COLO668 (cell line): Measurements from ENCODE around the gene P2RY6.

Experiments used
- DNase-seq: peaks from one replicate; lab custom pipeline; 2025; ENCODE audit not compliant: unreplicated experiment; lab: John Stamatoyannopoulos, UW

Gene P2RY6

DNA sequence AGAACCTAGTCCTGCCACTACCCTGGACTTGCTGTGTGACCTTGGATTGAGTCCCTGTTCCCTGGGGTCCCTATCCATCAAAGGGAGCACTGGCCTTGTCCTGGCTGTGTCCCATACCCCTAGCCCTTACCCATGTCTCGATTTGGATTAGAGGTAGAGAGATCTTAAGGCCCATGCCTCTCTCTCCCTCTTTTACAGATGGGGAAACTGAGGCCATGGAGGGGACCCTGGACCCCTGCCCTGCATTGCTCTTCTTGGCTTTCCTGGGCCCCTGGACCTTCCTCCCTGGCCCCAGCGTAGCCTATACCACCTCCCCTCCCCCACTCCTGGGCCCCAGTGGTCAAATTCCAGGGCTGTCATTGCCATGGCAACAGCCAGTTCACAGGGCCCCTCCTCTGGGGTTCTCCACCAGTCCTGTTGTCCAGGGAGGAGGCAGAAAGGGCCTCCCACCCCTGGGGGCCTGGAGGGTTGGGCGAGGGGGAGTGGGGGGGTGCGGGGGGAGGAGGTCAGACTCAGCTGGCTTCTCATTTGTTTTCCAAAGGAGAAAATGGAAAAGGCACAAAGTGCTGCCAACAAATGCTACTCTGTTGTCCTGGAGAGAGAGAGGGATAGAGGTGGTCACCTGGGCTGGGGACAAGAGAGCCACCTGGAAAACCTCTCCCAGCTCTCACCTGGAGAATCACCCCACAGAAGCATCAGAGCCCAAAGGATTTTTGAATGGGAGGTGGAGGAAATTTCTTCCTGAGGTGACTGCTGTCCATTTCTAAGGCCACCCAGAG lies 59.2 kb downstream of the P2RY6 start:
- no peak for DNase-seq

DNA sequence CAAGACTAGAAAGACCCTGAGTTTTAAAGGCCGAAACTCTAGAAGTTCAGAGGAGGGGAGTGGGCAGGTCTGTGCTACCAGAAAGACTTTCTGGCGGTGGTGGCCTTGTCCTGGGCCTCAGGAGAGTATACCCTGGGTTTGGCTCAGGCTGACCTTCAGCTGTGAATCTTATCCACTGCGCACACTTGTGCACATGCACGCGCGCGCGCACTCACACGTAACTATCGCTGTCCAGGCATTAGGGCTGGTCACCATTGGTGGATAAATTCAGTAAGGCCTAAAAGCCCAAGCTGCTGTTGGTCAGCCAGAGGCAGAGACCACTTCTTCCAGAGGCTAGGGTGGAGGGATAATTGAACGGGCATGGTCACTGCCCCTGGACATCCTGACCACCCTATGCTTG lies 61.0 kb downstream of the P2RY6 start:
- no peak for DNase-seq

DNA sequence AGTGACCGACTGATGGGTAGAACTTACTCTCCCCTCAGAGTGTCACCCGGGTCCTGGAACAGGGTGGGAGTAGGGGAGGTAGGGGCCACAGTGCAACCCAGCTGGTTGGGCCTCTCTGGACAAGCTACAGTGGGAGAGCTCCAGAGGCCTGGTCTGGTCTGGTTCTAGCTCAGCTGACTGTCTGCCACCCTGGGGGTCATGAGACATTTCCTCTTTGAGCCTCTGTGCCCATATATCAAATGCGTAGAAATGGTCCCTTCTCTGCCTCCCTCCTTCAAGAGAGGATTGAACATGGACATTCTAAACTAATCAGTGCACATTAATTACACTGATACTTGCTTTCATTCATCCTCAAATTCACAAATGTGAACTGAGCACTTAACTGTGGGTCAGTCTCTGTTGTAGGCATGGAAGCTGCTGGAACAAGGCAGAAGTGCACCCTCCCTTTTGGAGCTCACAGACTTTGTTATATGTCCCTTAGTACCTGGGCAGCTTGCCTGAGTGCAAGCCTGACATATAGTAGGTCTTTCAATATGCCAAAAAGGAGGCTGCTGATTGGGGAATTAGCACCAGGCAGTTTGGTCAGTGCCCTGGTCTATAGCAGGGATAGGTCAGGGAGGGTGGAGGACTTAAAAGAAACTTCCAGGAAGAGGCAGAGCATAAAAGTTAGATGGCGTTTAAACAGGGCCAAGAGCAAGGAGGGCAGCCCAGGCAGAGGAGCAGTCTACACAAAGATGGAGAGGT lies 61.7 kb downstream of the P2RY6 start:
- no peak for DNase-seq

DNA sequence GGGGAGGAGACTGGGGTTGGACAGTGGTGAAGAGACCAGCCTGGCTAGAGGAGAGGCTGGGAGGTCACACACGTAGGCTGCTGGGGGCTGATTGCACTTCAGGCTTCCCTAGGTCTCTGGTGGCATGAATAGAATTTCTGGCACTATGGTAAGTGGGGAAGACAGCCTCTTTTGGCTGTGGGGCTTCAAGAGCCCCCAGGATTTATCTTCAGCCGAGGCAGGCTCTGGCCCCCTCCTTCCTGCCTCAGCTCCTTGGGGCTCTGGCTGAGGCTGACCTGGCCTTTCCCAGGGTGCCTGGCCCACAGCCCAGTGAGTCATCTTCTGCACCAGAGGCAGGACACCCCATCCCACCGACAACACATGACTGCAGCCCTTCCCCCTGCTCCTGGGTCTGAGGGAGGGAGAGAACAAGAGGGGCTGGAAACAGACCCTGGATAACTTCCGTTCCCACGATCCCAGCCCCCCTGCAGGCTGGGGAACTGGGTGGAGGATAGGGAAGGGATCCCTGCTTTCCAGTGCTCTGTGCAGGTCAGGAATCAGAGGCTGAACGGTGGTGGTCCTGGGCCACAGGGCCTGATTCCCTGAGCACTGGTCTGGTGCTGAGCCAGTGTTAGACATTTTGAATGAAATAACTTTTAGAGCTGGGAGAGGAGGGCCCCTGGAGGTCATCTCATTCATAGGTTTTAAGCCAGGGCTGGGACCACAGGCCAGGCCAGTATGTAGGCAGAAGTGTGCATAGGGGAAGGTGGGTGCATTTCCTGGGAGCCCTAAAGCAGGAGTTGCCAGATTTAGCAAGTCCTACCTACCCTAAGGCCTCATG lies 62.5 kb downstream of the P2RY6 start:
- no peak for DNase-seq

DNA sequence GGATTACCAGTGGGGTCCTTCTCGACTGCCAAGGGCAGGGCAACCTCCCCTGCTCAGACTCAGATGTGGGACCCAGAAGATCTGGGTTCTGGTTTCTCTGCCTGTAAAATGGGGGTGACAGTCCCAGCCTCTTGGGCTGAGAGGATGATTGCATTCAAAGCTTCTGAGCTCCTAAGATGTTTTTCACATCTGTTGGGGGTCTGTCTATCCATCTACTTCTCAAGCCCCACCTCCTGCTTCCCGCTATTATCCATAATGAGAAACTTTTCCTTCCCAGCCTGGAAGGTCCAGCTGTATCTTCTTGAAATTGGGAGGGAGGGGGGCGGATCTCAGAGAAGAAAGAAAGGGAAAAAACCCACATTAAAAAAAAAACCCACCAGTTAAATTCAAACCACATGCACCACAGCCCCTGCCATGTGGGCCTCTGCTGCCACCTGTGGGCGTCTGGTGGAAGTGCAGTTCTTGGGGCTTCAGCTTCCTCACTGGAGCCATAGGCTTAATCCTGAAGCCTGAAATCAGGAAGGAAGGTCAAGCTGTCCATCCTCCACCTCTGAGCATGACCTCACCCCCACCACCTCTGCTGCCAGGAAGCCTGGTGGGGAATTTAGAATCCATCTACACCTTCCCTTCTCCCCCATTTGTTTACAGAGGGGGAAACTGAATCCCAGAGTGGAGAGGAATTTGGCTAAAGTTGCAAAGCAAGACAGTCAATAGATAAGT lies 63.2 kb downstream of the P2RY6 start:
- DNase-seq: peak; percentile 58

DNA sequence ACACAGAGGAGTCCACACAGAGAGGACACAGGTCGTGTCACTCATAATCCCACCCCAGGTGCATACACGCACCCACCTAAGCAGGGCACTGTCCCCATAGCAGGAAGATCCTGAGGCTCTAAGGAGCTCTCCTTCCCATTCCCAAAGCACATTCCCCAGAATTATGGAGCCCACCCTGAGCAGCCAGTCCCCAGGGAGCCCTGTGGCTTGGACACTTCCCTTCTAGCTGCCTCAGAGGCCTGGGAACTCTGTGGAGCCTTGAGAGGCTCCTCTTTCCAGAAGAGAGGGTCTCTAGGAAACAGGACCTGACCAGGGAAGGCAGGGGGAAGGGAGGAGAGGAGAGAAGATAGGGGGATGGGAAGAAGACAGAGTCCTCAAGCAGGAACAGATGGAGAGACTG lies 65.7 kb downstream of the P2RY6 start:
- no peak for DNase-seq

DNA sequence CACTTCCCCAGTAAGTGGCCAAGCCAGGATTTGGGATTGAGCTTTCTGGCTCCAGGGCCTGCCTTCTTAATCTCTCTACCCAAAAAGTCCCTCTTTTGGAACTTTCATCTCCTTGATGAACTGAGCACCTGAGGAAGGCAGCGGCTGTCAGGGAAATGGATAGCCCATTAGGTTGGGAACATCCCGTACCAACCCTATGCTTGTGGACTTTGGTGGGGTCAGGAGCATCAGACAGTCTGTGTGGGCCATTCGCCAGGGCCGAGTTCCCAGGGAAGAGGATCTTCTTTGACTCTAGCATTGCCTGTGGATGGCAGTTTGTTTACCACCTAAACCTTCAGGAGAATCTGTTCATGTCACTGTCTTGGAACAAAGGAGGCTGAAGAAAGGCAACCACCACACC lies 66.1 kb downstream of the P2RY6 start:
- DNase-seq: no peak

DNA sequence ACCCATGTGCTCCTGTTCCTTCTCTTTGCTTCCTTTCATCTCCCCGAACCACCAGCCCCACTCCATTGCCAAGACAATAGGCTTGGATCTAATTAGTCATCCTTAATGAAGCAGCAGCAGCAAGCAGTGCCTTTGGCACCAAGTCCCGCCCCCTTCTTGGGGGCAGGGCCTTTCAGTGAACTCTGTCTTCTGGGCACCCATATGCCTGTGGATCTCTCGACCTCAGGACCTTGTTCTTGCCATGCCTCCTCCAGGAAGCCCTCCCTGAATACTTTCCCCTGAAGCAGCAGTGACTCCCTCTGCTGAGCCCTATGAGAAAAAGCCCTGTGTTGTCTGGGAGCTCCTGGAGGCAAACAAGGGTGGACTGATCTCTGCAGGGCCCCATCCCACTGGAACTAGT lies 68.0 kb downstream of the P2RY6 start:
- no peak for DNase-seq

DNA sequence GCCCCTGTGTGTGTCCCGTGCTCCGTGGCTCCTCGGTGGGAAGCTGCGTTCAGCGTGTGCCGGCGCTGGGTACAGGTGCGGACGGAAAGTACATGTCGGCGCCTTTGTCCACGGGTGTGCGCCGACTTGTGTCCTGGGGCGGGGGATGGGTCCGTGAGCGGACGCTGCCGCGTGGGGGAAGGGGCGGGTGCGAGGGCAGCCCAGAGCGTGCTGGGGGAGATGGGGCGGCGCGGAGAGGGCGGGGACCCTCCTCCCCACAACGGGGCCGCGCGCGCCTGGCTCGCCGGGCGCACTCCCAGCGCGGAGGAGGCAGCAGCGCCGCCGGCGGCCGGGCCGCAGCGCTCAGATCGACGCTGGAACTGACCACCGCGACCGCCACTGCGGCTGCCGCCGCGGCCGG lies 70.5 kb downstream of the P2RY6 start:
- DNase-seq: peak; percentile 35

DNA sequence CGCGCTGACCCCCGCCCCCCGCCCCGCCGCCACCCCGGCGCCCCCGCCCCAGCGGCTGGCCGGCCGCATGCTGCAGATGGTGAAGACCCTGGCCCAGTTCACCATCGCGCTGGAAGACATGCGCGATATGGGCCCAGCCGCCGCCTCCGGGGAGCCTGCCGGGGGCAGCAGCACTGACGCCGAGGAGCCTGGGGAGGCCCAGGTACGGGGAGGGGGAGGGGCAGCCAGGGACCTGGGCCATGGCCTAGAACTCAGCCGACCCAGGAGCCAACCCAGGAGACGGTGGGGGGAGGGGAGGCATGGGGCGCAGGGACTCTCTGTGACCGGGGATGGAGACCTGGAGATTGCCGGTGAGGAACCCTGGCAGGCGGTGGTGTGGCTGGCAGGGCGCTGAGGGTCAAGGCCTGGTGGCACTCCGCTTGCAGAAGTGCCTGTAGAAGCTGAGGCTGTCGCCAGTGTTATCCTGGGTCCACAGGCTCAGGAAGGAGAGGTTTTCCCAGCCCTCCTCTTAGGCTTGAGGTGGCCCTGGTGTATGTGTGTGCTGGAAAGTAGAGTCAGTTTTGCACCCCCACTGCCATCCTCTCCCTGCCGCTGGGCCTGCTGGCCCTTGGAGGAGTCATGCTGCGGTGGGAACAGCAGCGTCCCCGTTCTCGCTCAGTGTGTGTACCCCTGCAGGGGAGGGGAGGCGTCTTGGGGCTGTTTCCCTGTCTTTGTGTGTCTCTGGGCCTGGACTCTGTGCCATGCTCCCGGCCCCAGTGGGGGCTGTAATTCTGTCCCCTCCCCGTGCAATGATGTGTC lies 71.1 kb downstream of the P2RY6 start:
- DNase-seq: no peak

DNA sequence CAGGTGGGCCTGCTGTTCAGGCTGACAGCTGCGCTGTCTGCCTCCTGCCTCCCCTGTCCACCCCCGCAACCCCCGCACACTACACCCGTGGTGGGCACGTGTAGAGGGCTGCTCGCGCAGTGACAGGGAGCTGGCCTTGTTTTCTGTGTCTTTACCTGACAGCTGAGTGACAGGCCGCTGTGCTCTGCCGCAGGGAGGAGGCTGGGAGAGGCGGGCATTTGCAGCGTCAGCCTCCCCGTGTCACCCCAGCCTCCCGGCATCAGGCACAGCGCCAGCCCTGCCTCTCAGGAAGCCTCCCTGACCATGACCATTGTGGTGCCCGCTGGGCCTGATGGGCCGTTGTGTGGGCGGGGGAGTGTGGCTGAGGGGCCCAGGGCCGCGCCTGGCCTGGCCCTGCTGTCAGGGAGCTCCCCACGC lies 72.1 kb downstream of the P2RY6 start:
- DNase-seq: no peak

DNA sequence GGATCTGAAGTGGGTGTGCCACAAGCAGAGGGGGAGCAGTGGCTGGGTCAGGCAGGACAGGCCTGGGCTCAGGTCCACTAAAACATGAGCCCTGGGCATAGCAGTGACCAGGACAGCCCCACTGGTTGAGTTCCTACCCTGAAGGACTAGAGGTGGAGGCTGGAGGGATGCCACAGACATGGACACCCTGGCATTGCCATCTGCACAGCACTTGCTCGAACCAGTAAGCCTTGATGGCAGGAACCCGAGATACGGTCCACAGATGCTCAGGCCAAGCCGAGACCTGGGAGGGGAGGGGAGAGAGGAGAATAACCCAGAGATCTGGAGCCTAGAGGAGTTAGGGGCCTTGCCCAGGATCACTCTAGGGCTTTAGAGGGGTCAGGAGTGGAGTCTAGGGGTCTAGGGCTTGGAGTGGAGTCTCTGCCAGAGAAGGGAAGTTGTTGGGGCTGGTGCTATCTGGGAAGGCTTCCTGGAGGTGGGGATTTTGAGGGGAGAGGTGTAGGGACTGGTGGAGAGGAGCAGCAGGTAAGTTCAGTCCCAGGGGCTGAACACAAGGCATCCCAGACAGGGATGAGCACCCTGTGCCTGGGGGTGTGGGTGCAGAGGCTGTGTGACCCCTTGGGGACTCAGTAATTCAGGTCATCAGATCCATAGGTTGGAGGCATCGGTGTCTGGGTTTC lies 73.5 kb downstream of the P2RY6 start:
- DNase-seq: no peak

DNA sequence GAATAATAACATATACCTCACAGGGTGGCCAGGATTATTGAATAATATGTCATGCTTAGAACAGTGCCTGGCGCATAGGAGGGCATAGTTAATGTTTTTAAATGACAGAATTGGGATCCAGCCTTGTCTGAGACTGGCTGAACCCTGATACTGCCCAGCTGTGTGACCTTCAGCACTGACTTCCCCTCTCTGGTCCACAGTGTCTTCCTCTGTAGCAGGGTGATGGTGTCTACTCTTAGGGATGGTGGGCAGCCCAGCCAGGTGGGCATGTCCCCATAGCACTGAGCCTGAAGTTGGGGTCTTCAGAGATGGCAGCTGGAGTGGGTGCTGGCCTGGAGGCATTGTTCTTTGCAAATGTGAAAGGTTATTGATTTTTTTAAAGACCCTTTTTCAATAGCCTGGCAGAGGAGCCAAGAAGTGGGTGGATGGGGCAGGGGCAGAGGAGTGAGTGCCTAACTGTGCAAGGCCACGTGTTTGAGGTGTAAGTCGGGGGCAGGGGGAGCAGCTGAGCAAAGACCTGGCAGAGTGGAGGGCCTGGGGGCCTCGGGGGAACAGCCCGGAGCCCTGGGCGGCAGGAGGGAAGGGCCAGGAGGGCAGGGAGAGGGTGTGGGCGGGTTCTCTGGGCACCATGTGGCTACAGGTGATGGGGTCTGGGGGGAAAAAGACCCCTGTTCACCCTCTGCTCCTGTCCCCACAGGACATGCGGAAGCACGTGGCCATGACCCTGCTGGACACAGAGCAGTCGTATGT lies 74.2 kb downstream of the P2RY6 start:
- DNase-seq: no peak

DNA sequence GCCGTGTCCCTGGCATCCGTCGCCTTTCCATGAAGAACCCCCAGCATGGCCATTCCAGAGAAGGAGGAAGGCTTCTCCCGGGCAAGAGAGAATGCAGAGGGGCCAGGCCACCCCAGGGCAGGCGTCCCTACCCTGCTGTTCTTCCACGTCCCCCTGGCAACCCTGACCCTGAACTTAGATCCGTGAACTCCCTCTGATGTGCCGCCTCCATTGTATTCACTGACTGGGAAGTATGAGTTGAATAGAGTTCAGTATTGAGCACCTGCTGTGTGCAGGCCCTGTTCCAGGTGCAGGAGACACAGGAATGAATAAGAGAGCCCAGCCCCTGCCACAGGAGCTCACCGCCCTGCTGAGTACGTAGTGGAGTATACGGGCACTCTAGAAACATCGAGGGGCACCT lies 74.9 kb downstream of the P2RY6 start:
- peak; percentile 12 for DNase-seq
